Naive thymus-derived CD4-positive, alpha-beta T cell (primary cell): ENCODE results near the gene MKRN2. TPM values are rescaled to one million over a fixed set of nuclear protein-coding genes. Genes with fewer than 3 reads are reported as not detected.
"Not testable (repeated sequence)": the region's sequence is repeated elsewhere in the genome, so short reads cannot be mapped to it uniquely, and the experiment has no call there.

Experiments used
- ATAC-seq: fragments of 150-1000 bp; cut with Tn5 transposase; 2 replicates; pipeline ENCODE4 v1.10.0; 2021; ENCODE audit warnings: mild to moderate bottlenecking, moderate library complexity
- CTCF ChIA-PET: fragments of 350-600 bp; sonication (Branson Sonifier 250); formaldehyde crosslinking; loops from one replicate; lab custom pipeline; 2021; ENCODE audit warnings: antibody characterized with exemption; lab: Charles Lee
- POLR2A ChIA-PET: fragments of 350-600 bp; sonication (Branson Sonifier 250); formaldehyde crosslinking; loops from one replicate; lab custom pipeline; 2021; ENCODE audit warnings: antibody characterized with exemption, inconsistent platforms; lab: Charles Lee
- DNase-seq, 9 donors: peaks; one replicate each; pipeline versions ENCODE4 v3.0.0 to v3.0.0-alpha.2; 2020 to 2022; ENCODE audit warnings: mixed read lengths in 1 of 9
- H3K27ac ChIP-seq: one replicate; pipeline ENCODE4 v1.7.0; 2013; ENCODE audit warnings: mild to moderate bottlenecking, low read depth, low read length, moderate library complexity
- H3K27me3 ChIP-seq, 2 donors: one replicate each; pipeline ENCODE4 v1.7.0; 2013; ENCODE audit warnings: low read length in 2 of 2, mild to moderate bottlenecking in 2 of 2, moderate library complexity in 2 of 2; ENCODE audit not compliant: control insufficient read depth in 2 of 2, insufficient read depth in 2 of 2
- H3K36me3 ChIP-seq, 3 experiments: 1 replicate in 2 of 3; 2 replicates in 1 of 3; pipeline ENCODE4 v1.7.0; 2013; ENCODE audit warnings: low read length in 3 of 3, mild to moderate bottlenecking in 3 of 3, moderate library complexity in 1 of 3; ENCODE audit not compliant: insufficient read depth in 3 of 3, control insufficient read depth in 2 of 3
- H3K4me1 ChIP-seq, 2 donors: one replicate each; pipeline ENCODE4 v1.7.0; 2013; ENCODE audit warnings: low read length in 2 of 2, mild to moderate bottlenecking in 2 of 2, moderate library complexity in 1 of 2; ENCODE audit not compliant: control insufficient read depth in 2 of 2, insufficient read depth in 2 of 2
- H3K4me3 ChIP-seq: 2 replicates; pipeline ENCODE4 v1.7.0; 2013; ENCODE audit warnings: mild to moderate bottlenecking, low read length
- H3K9me3 ChIP-seq, 3 experiments: 1 replicate in 2 of 3; 2 replicates in 1 of 3; pipeline ENCODE4 v1.7.0; 2013; ENCODE audit warnings: low read length in 3 of 3; ENCODE audit not compliant: control insufficient read depth in 2 of 3
- H3K27ac Mint-ChIP-seq, 9 donors: one replicate each; pipeline ENCODE4 v1.8.0; 2020 to 2022; ENCODE audit warnings: mixed read lengths in 9 of 9, mild to moderate bottlenecking in 8 of 9, moderate library complexity in 5 of 9, inconsistent platforms in 2 of 9
- H3K27me3 Mint-ChIP-seq, 5 donors: one replicate each; pipeline ENCODE4 v1.8.0; 2021 to 2022; ENCODE audit warnings: mixed read lengths in 5 of 5, mild to moderate bottlenecking in 1 of 5
- H3K36me3 Mint-ChIP-seq, 5 donors: one replicate each; pipeline ENCODE4 v1.8.0; 2020 to 2022; ENCODE audit warnings: mixed read lengths in 5 of 5, mild to moderate bottlenecking in 3 of 5, inconsistent platforms in 1 of 5
- H3K4me1 Mint-ChIP-seq, 7 donors: one replicate each; pipeline ENCODE4 v1.8.0; 2020 to 2022; ENCODE audit warnings: mixed read lengths in 7 of 7, mild to moderate bottlenecking in 3 of 7, inconsistent platforms in 1 of 7
- H3K4me3 Mint-ChIP-seq, 10 donors: one replicate each; pipeline ENCODE4 v1.8.0; 2020 to 2022; ENCODE audit warnings: mild to moderate bottlenecking in 10 of 10, mixed read lengths in 10 of 10, moderate library complexity in 6 of 10, inconsistent platforms in 2 of 10
- H3K9me3 Mint-ChIP-seq, 11 donors: one replicate each; pipeline ENCODE4 v1.8.0; 2020 to 2022; ENCODE audit warnings: mixed read lengths in 11 of 11, mild to moderate bottlenecking in 4 of 11, inconsistent platforms in 1 of 11, moderate library complexity in 1 of 11
- intact Hi-C, 2 donors: fragments of 100-400 bp; cut with micrococcal nuclease; formaldehyde crosslinking; loops; one replicate each; pipeline ENCODE4 v1.15.1; 2023
- polyA plus RNA-seq, 2 donors: library from polyadenylated mRNA; unstranded; fragments of 300-500 nt; fragmentation: Illumina TruSeq; gene quantifications; one replicate each; pipeline ENCODE4 v1.2.3, GENCODE V29; 2021
- total RNA-seq, 6 experiments: library from RNA in 5 of 6; stranded (reverse) in 5 of 6; gene quantifications; 1 replicate in 5 of 6; 2 replicates in 1 of 6; pipeline ENCODE4 v1.2.3 and lab custom pipeline; 2021 to 2026

MKRN2 gene
- total and polyA plus RNA-seq, 7 experiments from 2014 or later = 21.9 to 66.2 (median 32.9) TPM

DNA sequence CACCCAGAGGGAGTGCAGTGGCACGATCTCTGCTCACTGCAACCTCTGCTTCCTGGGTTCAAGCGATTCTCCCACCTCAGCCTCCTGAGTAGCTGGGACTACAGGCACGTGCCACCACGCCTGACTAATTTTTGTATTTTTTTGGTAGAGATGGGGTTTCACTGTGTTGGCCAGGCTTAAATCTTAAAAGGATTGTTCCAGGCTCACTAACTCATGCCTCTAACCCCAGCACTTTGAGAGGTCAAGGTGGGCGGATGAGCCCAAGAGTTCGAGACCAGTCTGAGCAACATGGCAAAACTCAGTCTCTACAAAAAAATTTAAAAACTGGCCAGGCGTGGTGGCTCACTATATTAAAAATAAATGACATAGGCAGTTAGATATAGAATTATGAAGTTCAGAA is 74.0 kb downstream of the MKRN2 start:
- H3K9me3 ChIP-seq, H3K27me3 ChIP-seq, ATAC-seq, H3K27ac ChIP-seq, H3K36me3 ChIP-seq, H3K27me3 Mint-ChIP-seq, intact Hi-C loops, DNase-seq, H3K9me3 Mint-ChIP-seq, CTCF ChIA-PET, POLR2A ChIA-PET, H3K4me3 ChIP-seq: not testable (repeated sequence)
- peaks cover 0 to 12% of the 10 kb centered on the region in 2 donors for H3K4me1 ChIP-seq
- H3K4me3 Mint-ChIP-seq = peak overlapping the region in 1 of 10 donors; percentile 14
- H3K27ac Mint-ChIP-seq = peak overlapping the region in 2 of 9 donors; percentile 6 to 12
- H3K36me3 Mint-ChIP-seq = peaks cover 0 to 11% (median 6%) of the 10 kb centered on the region in 5 donors
- H3K4me1 Mint-ChIP-seq = peaks cover 20 to 70% (median 64%) of the 10 kb centered on the region in 7 donors

GRCh38 chr3:12632523-12632922 is 75.6 kb downstream of the MKRN2 start:
- Mint-ChIP-seq H3K27ac (peak overlapping the region in 3 of 9 donors; percentile 25 to 59 (median 34)), H3K27me3 (no peaks in the 10 kb centered on the region), H3K4me1 (peaks cover 20 to 66% (median 61%) of the 10 kb centered on the region in 7 donors), H3K36me3 (peaks cover 0 to 11% (median 8%) of the 10 kb centered on the region in 5 donors), H3K9me3 (no peaks in the 10 kb centered on the region), H3K4me3 (peak overlapping the region in 4 of 10 donors; percentile 10 to 46 (median 27))
- intact Hi-C loops = no loop called here
- ChIA-PET POLR2A (no interaction called here), CTCF (no interaction called here)
- Histone ChIP-seq H3K27ac (no peak overlapping the region), H3K4me1 (peaks cover 0 to 8% of the 10 kb centered on the region in 2 donors), H3K27me3 (no peaks in the 10 kb centered on the region), H3K9me3 (no peaks in the 10 kb centered on the region), H3K36me3 (peaks cover 0 to 3% (median 0%) of the 10 kb centered on the region in 3 experiments), H3K4me3 (no peak overlapping the region)
- ATAC-seq (no peak), DNase-seq (no peak)

DNA sequence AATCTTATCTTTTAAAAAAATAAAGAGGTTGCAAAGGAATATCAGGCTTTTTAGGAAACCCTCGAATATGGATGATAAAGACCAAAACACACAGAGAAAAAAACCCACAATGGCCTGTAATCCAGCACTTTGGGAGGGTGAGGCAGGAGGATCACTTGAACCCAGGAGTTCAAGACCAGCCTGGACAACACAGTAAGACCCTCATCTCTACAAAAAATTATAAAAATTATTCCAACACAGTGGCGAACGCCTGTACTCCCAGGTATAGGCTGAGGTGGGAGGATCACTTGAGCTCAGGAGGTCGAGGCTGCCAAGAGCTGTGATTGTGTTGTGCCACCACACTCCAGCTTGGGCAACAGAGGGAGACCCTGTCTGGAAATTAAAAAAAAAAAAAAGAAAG is 76.2 kb downstream of the MKRN2 start:
- H3K36me3 Mint-ChIP-seq = peaks cover 3 to 16% (median 13%) of the 10 kb centered on the region in 5 donors
- Histone ChIP-seq H3K4me1 (peaks cover 0 to 5% of the 10 kb centered on the region in 2 donors), H3K36me3 (peaks cover 0 to 5% (median 0%) of the 10 kb centered on the region in 3 experiments), H3K4me3 (no peak overlapping the region), H3K27me3 (no peaks in the 10 kb centered on the region), H3K9me3 (no peaks in the 10 kb centered on the region), H3K27ac (no peak overlapping the region)
- POLR2A ChIA-PET = no interaction called here
- no peaks in the 10 kb centered on the region for H3K27me3 Mint-ChIP-seq
- no peaks in the 10 kb centered on the region for H3K9me3 Mint-ChIP-seq
- peak overlapping the region in 1 of 10 donors; percentile 46 for H3K4me3 Mint-ChIP-seq
- H3K4me1 Mint-ChIP-seq = peaks cover 25 to 64% (median 60%) of the 10 kb centered on the region in 7 donors
- DNase-seq = no peak
- no peak overlapping the region for H3K27ac Mint-ChIP-seq
- intact Hi-C loops = no loop called here
- CTCF ChIA-PET = no interaction called here
- no peak for ATAC-seq

Other genes starting within 250 kb of the MKRN2 start
- gene TSEN2, start 72.6 kb upstream of the MKRN2 start, total RNA-seq = 10 to 100 TPM; 12.1 to 27.5 (median 13.6) TPM
- 10 to 100 TPM; 13.9 to 20.0 TPM for gene TSEN2, start 72.6 kb upstream of the MKRN2 start, polyA plus RNA-seq
- gene MKRN2OS, start 11.6 kb upstream of the MKRN2 start, total RNA-seq = not detected
- not detected for gene MKRN2OS, start 11.6 kb upstream of the MKRN2 start, polyA plus RNA-seq
- gene RAF1, start 107.0 kb downstream of the MKRN2 start, total RNA-seq = 100 to 1,000 TPM in 4 of 5 experiments, 10 to 100 TPM in 1; 93.4 to 129 (median 125) TPM
- 10 to 100 TPM; 50.2 to 87.8 TPM for gene RAF1, start 107.0 kb downstream of the MKRN2 start, polyA plus RNA-seq
- gene TMEM40, start 202.2 kb downstream of the MKRN2 start, total RNA-seq = 1 to 10 TPM in 1 of 5 experiments, not detected in 4; 1.1 TPM
- not detected for gene TMEM40, start 202.2 kb downstream of the MKRN2 start, polyA plus RNA-seq
- gene CAND2, start 239.6 kb downstream of the MKRN2 start, total RNA-seq = 1 to 10 TPM in 4 of 5 experiments, under 1 TPM in 1; 0.15 to 8.2 (median 4.3) TPM
- gene CAND2, start 239.6 kb downstream of the MKRN2 start, polyA plus RNA-seq = 1 to 10 TPM; 3.4 to 5.5 TPM